Tibial nerve (tissue), 3 donors: ENCODE results near the gene RNF212.

Experiments
- POLR2A ChIP-seq, 2 donors: fragments of 450-650 bp; IDR thresholded peaks; one replicate each; pipeline ENCODE4 v1.6.1; 2017; ENCODE audit warnings: antibody characterized with exemption in 2 of 2, mild to moderate bottlenecking in 2 of 2, moderate library complexity in 2 of 2
- TF ChIP-seq, protein P1 (sequence below), 5 experiments: fragments of 200-600 bp in 3 of 5; fragments of 450-650 bp in 2 of 5; sonication (generic) in 3 of 5; IDR thresholded peaks; one replicate each; pipeline ENCODE4 v1.5.1; 2016 to 2019; ENCODE audit warnings: antibody characterized with exemption in 5 of 5, mild to moderate bottlenecking in 3 of 5, moderate library complexity in 2 of 5

DNA sequence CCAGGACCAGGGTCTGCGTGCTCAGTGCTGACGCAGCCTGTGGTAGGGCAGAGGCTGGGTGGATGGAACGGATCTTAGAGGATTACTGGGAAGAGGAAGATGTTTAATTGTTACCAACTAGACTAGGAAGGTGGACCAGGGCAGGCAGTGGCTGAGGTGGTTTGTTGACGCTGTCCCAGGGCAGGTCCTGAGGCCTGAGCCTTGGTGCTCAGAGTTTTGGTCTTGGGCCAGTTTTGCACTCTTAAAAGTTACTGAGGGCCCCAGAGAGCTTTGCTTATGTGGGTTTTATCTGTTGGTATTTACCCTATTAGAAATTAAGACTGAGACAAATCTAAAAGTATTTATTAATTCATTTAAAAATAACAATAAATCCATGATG lies 20.4 kb downstream of the RNF212 start:
- TF ChIP-seq, protein P1, sequence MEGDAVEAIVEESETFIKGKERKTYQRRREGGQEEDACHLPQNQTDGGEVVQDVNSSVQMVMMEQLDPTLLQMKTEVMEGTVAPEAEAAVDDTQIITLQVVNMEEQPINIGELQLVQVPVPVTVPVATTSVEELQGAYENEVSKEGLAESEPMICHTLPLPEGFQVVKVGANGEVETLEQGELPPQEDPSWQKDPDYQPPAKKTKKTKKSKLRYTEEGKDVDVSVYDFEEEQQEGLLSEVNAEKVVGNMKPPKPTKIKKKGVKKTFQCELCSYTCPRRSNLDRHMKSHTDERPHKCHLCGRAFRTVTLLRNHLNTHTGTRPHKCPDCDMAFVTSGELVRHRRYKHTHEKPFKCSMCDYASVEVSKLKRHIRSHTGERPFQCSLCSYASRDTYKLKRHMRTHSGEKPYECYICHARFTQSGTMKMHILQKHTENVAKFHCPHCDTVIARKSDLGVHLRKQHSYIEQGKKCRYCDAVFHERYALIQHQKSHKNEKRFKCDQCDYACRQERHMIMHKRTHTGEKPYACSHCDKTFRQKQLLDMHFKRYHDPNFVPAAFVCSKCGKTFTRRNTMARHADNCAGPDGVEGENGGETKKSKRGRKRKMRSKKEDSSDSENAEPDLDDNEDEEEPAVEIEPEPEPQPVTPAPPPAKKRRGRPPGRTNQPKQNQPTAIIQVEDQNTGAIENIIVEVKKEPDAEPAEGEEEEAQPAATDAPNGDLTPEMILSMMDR (IDR thresholded peaks at IDR 0.05): no peak
- TF ChIP-seq POLR2A (IDR thresholded peaks at IDR 0.05): no peak
